GM13977 (cell line): ENCODE measurements around the gene HMG20B.
A peak's percentile ranks its signal among the peaks of the same experiment; 100 is the strongest.

Source experiments
- DNase-seq: peaks from one replicate; pipeline ENCODE4 v3.0.0; 2012; ENCODE audit warnings: low spot score
- in situ Hi-C: fragments of 300-500 bp; cut with MboI; formaldehyde crosslinking; loops from one replicate; pipeline ENCODE4 v1.12.0; 2022; ENCODE audit warnings: low sequenced_read_pairs, low pct_unique_long_range_greater_than_20kb, mixed read lengths, inconsistent platforms; ENCODE audit not compliant: unreplicated experiment
- TF ChIP-seq, protein P1 (sequence below): IDR thresholded peaks from 2 replicates; pipeline ENCODE4 v1.5.1; 2012; ENCODE audit warnings: mild to moderate bottlenecking, control low read depth; ENCODE audit not compliant: insufficient read depth; ENCODE audit errors: extremely low read depth, missing control alignments

The HMG20B gene

DNA sequence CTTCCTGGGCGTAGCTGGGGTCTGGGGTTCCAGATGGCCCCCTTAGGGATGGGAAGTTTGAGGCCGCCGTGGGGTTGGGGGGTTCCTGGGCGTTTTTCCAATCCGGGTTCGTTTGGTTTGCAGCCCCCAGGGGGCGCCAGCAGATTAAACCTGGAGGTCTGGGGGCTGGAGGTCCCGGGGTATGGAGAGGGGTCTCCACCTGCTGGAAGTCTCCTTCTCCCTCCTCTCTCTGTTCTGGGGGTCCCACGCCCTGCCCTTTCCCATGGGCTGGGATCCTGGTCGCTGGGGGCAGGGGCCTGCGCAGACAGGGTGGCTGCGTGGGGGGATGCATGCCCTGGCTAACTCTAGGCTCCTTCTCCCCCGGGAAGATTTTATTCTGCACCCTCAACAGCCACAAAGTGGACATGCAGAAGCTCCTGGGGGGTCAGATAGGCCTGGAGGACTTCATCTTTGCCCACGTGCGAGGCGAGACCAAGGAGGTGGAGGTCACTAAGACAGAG is 13.4 kb downstream of the HMG20B start:
- TF ChIP-seq, protein P1, sequence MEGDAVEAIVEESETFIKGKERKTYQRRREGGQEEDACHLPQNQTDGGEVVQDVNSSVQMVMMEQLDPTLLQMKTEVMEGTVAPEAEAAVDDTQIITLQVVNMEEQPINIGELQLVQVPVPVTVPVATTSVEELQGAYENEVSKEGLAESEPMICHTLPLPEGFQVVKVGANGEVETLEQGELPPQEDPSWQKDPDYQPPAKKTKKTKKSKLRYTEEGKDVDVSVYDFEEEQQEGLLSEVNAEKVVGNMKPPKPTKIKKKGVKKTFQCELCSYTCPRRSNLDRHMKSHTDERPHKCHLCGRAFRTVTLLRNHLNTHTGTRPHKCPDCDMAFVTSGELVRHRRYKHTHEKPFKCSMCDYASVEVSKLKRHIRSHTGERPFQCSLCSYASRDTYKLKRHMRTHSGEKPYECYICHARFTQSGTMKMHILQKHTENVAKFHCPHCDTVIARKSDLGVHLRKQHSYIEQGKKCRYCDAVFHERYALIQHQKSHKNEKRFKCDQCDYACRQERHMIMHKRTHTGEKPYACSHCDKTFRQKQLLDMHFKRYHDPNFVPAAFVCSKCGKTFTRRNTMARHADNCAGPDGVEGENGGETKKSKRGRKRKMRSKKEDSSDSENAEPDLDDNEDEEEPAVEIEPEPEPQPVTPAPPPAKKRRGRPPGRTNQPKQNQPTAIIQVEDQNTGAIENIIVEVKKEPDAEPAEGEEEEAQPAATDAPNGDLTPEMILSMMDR = peak; percentile 53
- in situ Hi-C loops = no loop called here
- DNase-seq = no peak

DNA sequence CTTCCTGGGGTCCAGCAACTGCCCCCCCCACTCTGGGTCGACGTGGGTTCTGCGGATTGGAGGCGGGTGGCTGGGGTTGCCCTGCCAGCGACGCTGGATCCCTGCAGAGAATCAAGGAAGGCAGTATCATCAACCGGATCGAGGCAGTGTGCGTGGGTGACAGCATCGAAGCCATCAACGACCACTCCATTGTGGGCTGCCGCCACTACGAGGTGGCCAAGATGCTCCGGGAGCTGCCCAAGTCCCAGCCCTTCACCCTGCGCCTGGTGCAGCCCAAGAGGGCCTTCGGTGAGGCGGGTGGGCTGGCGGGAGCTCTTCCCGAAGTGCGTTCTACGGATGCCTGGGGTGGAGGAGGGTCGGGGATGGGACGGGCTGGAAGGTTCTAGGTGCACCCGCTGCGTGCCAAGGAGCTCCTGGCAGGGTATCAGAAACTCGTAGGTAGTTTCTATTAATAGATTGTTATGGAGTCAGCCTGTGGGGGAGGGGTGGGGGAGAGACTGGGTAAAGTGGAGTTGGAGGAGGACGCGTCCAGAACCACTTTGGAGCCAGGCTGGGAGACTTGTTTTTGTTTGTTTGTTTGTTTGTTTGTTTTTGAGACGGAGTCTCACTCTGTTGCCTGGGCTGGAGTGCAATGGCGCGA is 14.1 kb downstream of the HMG20B start:
- DNase-seq = no peak

DNA sequence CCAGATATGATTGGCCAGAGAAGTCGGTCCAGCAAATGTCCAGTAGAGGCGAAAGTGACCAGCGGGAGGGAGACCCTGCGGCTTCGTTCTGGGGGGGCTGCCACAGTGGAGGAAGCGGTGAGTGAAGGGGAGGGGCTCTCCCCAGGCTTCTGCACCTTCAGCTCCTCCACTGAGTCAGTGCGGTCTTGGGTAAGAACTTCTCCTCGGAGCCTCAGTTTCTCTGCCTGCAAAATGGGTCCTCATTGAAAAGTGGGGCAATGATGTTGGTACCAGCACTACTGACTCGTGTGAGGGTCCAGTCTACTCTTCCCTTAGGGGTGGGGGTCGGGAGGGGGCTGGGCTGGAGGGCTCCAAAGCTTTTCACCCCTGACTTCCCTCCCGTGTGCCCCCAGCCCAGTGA is 16.7 kb downstream of the HMG20B start:
- in situ Hi-C loops = no loop called here
- no peak for DNase-seq
- TF ChIP-seq, protein P1 = no peak

More for the DNA sequence above, 14.1 kb downstream of the HMG20B start:
- in situ Hi-C loops = no loop called here
- TF ChIP-seq, protein P1 = no peak

DNA sequence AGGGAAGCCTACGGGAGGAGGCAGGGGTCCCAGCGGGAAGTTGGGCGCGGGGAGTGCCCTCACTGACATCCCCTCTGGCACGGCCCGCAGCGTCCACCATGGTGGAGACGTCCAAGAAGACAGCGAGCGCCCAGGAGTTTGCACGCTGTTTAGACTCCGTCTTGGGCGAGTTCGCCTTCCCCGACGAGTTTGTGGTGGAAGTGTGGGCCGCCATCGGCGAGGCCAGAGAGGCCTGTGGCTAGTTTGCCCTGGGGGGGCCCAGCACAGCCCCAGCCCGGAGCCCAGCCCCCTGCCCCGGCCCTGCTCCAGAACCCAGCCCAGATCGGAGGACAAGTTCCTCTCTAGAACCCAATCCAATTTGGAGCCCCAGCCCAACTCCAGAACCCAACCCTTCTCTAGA is 17.2 kb downstream of the HMG20B start:
- in situ Hi-C loops = no loop called here
- TF ChIP-seq, protein P1 = no peak
- DNase-seq = no peak

DNA sequence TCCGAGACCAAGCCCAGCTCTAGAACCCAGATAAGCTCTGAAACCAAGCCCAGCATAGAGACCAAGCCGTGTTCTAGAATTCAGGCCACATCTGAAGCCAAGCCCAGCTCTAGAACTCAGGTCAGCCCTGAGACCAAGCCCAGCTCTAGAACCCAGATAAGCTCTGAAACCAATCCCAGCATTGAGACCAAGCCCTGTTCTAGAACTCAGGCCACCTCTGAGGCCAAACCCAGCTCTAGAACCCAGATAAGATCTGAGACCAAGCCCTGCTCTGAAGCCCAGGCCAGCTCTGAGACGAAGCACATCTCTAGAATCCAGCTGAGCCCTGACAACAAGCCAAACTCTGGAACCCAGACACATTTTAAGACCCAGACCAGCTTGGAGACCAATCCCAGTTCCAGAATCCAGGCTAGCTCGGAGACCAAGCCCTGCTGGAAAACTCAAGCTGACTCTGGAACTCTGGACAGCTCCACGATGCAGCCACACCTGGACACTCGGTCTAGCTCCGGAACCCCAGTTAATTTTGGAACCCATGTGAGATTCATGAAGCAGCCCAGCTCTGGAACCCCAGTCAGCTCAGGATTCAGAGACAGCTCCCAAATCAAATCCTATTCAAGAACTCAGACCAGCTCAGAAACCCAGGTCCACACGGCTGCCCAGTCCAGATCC is 18.4 kb downstream of the HMG20B start:
- no peak for DNase-seq
- in situ Hi-C loops = no loop called here
- TF ChIP-seq, protein P1 = no peak

DNA sequence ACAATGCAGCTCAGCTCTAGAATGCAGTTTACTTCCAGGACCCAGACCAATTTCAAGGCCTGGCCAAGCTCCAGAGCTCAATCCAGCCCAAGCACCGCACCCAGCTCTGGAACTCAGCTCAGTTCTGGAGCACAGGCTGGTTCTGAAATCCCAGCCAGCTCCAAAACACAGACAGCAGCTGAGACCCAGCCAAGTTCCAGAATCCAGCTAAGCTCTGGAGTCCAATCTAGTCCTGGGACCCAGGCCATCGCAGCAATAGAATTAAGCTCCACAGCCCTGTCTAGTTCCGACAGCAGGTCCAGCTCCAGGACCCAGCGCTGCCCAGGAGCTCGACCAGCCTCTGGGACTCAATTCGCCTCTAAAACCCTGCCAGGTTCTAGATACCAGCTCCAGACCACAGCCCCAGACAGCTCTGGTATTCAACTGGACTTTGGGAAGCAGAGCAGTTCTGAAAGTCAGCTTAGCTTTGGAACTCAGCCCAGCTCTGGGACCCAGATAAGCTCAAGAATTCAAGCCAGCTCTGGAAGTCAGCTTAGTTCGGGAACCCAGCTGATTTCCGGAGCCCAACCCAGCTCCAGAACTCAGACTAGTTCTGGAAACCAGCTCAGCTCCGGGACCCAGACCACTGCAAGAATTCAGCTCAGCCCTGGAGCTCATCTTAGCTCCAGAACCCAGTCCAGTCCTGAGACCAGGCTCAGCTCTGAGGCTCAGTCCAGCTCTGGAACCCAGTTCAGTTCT is 19.3 kb downstream of the HMG20B start:
- TF ChIP-seq, protein P1 = no peak
- in situ Hi-C loops = no loop called here
- no peak for DNase-seq
